D341Med (cell line): Measurements from ENCODE around the gene NFKBIB.

Experiments used
- DNase-seq: peaks from one replicate; pipeline ENCODE4 v3.0.0; 2012; ENCODE audit warnings: low spot score

Gene NFKBIB

GRCh38 chr19:38904581-38905539, 5.1 kb downstream of the NFKBIB start:
- no peak for DNase-seq

- DNase-seq, result no peak
These were observed 5.9 kb downstream of the NFKBIB start for GRCh38 chr19:38905620-38906019.

- no peak for DNase-seq
These were observed 7.5 kb downstream of the NFKBIB start for GRCh38 chr19:38907227-38907626.

GRCh38 chr19:38907670-38908069, 7.9 kb downstream of the NFKBIB start:
- no peak for DNase-seq

- no peak for DNase-seq
These were observed 9.1 kb downstream of the NFKBIB start for GRCh38 chr19:38908911-38909310.

GRCh38 chr19:38910488-38910887, 10.7 kb downstream of the NFKBIB start:
- no peak for DNase-seq

GRCh38 chr19:38911388-38912001, 11.7 kb downstream of the NFKBIB start:
- no peak for DNase-seq

GRCh38 chr19:38912600-38913514, 13.1 kb downstream of the NFKBIB start:
- DNase-seq, result peak; percentile 57

- DNase-seq, result no peak
These were observed 14.2 kb downstream of the NFKBIB start for GRCh38 chr19:38913958-38914357.

GRCh38 chr19:38915329-38916321, 15.9 kb downstream of the NFKBIB start:
- peak; percentile 22 for DNase-seq

GRCh38 chr19:38917516-38917915, 17.7 kb downstream of the NFKBIB start:
- no peak for DNase-seq

GRCh38 chr19:38917921-38918491, 18.2 kb downstream of the NFKBIB start:
- DNase-seq, result peak; percentile 67

GRCh38 chr19:38918526-38918925, 18.8 kb downstream of the NFKBIB start:
- no peak for DNase-seq

GRCh38 chr19:38919837-38920601, 20.2 kb downstream of the NFKBIB start:
- no peak for DNase-seq

- peak; percentile 27 for DNase-seq
These were observed 21.0 kb downstream of the NFKBIB start for GRCh38 chr19:38920602-38921419.

GRCh38 chr19:38921420-38922274, 21.9 kb downstream of the NFKBIB start:
- DNase-seq, result no peak

- DNase-seq, result no peak
These were observed 22.7 kb downstream of the NFKBIB start for GRCh38 chr19:38922482-38922881.

- DNase-seq, result no peak
These were observed 24.6 kb downstream of the NFKBIB start for GRCh38 chr19:38924388-38924787.
